Measurements from ENCODE around the gene MBP.

The MBP gene

GRCh38 chr18:77151033-77151771 lies 18.6 kb upstream of the MBP start:
- DNase-seq, result no peak

GRCh38 chr18:77150588-77150987 lies 18.0 kb upstream of the MBP start:
- no peak for DNase-seq

DNA sequence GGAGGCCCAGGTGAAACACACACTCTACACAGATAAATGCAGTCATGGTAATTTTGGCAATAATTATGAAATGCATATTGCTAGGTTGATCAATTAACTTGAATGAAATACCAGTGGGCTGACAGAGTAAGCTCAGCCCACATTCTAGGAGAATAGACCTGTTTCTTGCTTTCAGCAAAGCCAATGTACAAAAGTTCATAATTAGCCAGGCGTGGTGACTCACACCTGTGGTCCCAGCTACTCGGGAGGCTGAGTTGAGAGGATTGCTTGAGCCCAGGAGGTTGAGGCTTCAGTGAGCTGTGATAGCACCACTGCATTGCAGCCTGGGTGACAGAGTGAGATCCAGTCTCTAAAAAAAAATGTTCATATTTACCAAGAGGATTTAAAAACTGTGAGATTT lies 15.7 kb upstream of the MBP start:
- DNase-seq, result no peak

DNA sequence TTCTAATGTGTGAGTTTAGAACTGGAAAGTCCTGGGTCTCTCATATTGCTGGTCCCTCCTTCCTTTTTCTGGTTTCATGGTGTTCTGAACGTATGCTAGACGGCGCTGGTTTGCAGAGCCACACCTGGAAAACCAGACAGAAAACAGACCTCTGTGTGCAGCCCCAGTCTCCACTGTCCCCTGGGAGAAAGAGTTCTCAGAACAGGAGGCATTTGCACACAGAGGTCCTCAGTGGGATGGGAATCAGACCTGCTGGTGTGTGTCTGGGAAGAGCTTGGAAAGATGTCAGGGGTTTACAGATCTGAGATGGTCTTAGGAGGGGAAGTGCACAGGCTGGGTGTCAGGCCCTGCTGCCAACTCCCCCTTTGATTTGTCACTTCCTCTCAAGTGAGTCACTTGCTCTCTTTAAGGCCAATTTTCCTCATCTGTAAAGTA lies 14.9 kb upstream of the MBP start:
- DNase-seq, result peak; percentile 56 to 68

DNA sequence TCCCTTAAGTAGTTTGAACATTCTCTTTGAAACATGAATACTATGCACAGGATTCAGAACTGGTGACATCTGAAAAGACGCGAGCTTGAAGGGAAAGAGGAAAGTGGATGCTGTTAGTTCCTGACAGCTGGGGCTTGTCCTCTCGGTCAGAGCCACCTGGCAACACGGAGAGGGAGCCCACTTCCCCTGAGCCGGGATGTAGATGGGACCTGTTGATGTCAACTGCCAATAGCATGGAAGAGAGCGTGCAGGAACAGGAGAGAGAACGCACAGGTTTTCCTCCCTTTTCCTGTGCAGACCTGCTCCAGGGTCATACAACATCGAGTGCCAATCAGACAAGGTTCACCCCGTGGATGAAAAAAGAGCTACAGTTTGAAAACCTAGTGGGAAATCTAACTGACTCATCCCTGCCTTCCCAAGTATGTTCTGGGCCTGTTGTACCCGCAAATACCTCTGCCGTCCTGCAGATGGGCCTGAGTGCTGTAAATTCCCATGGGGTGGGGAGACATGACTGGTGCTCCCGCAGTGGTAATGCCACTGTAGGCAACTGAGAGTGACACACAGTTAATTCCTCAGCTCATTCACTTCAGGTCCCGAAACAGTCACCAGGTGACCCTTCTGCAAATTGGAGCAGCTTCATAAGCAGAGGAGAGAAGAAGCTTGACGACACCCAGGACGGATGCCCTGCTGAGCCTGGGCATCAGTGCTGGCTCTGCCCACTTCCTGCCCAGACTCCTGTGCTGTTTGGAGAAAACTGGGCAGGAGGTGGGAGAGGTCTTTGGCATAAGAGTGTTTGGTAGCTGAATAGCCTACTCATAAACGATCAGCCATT lies 13.9 kb upstream of the MBP start:
- no peak for DNase-seq

- no peak for DNase-seq
These were observed 12.8 kb upstream of the MBP start for GRCh38 chr18:77145364-77145901.

GRCh38 chr18:77144451-77145118 lies 12.0 kb upstream of the MBP start:
- DNase-seq, result no peak

GRCh38 chr18:77144046-77144445 lies 11.5 kb upstream of the MBP start:
- DNase-seq, result peak; percentile 41 to 71

- DNase-seq, result no peak
These were observed 10.6 kb upstream of the MBP start for GRCh38 chr18:77143196-77143595.

DNA sequence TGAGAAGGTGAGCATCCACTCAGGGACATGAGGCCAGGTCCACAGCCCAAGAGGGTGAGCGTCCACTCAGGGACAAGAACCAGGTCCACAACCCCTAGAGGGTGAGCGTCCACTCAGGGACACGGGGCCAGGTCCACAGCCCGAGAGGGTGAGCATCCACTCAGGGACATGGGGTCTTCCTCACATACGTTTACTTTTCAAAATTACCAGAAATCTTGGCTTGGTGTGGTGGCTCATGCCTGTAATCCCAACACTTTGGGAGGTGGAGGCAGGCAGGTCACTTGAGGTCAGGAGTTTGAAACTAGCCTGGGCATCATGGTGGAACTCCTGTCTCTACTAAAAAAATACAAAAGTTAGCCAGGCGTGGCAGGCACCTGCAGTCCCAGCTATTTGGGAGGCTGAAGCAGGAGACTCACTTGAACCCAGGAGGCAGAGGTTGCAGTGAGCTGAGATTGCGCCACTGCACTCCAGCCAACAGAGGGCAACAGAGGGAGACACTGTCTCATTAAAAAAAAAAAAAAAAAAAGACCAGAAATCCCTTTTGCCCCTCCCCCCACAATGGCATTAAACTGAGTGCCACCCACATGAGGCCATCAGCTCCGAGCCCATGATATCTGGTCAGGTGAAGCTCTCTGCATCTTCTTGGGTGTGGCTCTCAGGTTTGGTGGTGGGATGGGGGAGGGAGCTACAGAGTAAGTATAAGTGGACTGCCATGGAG lies 9.0 kb upstream of the MBP start:
- DNase-seq, result no peak

DNA sequence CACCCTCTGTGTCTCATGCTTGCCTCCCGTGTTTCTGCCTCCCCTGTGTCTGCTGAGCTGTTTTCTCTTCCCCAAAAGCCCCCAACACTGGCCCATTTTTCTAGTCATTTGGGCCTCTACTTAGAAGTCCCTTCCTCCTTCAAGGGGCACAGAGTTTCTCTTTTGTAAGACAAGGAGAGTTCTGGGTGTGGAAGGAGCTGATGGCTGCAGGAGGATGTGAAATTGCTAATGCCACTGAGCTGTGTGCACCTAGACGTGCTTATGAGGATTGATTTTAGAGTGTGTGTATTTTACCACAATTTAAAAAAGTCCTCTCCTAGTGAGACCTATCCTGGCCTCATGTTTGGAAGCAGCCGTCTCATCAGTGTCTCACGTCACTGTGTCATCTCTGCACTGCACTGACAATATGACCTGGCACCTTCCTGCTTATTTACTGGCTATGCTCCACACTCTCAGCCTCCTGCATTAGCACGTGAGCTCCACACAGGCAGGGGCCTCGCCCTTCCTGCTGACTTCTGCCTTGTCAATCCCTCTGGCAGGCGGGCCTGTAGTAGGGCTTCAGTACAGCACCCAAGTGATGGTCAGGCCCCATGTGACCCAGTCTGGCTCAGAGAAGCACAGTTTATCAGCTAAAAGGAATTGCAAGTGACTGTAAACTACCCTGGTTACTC lies 8.0 kb upstream of the MBP start:
- DNase-seq, result peak; percentile 43 to 52

GRCh38 chr18:77140030-77140429 lies 7.4 kb upstream of the MBP start:
- DNase-seq, result peak in 1 of 2 donors; percentile 42

DNA sequence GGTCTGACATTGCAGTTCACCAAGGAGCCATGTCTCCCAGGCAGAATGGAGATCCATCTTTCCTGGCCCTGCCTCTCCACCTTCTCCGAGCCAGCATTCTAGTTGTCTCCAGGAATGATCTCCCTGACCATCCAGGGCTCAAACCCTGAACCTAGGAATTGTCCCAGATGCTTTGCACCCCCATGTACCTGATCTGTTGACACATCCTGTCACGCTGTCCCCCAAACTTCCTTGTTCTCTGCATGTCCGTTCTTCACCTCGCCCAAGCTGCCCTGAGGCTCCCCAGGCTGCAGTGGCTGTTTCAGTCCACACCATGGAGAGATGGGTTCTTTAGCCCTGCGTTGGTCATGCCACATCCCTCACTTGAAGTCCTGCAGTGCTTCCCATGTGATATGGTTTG lies 7.0 kb upstream of the MBP start:
- no peak for DNase-seq

GRCh38 chr18:77138270-77138669 lies 5.7 kb upstream of the MBP start:
- DNase-seq, result no peak

GRCh38 chr18:77137851-77138250 lies 5.3 kb upstream of the MBP start:
- DNase-seq, result no peak

- no peak for DNase-seq
These were observed 4.5 kb upstream of the MBP start for GRCh38 chr18:77136871-77137665.

GRCh38 chr18:77136076-77136718 lies 3.6 kb upstream of the MBP start:
- DNase-seq, result no peak

DNA sequence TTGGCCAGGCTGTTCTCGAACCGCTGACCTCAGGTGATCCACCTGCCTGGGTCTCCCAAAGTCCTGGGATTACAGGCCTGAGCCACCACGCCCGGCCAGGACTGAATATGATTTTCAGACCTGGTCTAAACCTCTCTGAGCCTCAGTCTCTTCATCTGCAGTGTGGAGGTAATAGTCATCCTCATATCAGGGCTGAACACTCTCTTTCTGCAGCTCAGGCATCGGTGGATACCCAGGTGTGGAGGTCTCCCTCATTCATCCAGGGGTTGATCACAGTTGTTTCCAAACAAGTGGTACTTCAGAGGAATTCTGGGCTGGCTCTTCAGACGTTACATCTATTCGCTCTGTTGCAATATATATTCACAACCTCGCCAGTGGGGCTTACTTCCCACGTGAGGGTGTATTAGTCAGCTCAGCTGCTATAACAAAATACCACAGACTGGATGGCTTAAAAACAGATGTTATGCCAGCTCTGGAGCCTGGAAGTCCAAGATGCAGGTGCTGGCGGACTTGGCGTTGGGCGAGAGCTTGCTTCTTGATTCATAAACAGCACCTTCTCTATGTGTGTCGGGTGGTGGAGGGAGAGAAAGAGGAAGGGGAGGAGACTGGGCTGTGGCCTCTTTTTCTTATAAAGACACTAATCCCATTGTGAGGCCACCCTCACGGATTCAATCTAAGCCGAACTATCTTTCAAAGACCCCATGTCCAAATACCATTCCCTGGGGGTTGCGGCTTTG lies 2.9 kb upstream of the MBP start:
- DNase-seq, result no peak

DNA sequence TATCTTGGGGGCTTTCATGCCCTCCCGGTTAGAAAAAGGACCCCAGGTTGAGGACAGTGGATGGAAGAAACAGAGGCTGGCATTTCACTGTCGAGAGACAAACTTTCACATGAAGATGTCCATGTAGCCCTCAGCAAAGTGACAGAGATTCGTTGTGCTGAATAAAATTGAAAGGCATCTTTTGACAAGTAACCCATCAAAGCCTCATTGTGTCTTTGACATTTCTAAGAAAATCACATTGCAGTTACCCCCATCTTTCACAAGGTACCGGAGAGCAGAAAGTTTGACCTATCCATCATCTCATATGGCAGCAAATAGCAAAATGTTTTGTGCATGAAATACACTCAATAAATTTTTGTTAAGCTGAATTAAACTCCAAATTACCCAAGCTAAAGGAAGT lies 2.0 kb upstream of the MBP start:
- no peak for DNase-seq

Measured in inflammatory macrophage (primary cell).